Mononuclear cell (primary cell): Measurements from ENCODE around the gene PDGFC. TPM values are rescaled to one million over a fixed set of nuclear protein-coding genes. Genes with fewer than 3 reads are reported as not detected.

ENCODE experiments used
- H3K27me3 ChIP-seq: 2 replicates; pipeline ENCODE4 v1.6.0; 2011; ENCODE audit warnings: low read length, control low read depth; ENCODE audit not compliant: insufficient read depth
- H3K4me1 ChIP-seq: 2 replicates; pipeline ENCODE4 v1.5.1; 2011; ENCODE audit warnings: mild to moderate bottlenecking, low read length, control low read depth; ENCODE audit not compliant: insufficient read depth
- H3K4me3 ChIP-seq: 2 replicates; pipeline ENCODE4 v1.5.1; 2011; ENCODE audit warnings: mild to moderate bottlenecking, low read length, moderate library complexity
- H3K9me3 ChIP-seq: 2 replicates; pipeline ENCODE4 v1.5.1; 2011; ENCODE audit warnings: low read depth, mild to moderate bottlenecking, control low read depth, low read length
- total RNA-seq: library from RNA; depleted of rRNA; stranded (reverse); fragments of >200 nt; gene quantifications from one replicate; pipeline ENCODE4 v1.2.3, GENCODE V29; 2012

Gene PDGFC
- total RNA-seq, 1 donor, result 6.9 TPM

GRCh38 chr4:156923525-156923924 lies 48.1 kb downstream of the PDGFC start:
- no peak overlapping the region for H3K4me3 ChIP-seq
- no peaks in the 10 kb centered on the region for H3K27me3 ChIP-seq
- H3K9me3 ChIP-seq, result no peaks in the 10 kb centered on the region
- no peaks in the 10 kb centered on the region for H3K4me1 ChIP-seq

- Histone ChIP-seq H3K9me3 (peaks cover 13% of the 10 kb centered on the region), H3K4me1 (no peaks in the 10 kb centered on the region), H3K4me3 (no peak overlapping the region)
These were observed 56.4 kb downstream of the PDGFC start for GRCh38 chr4:156915221-156915620.

GRCh38 chr4:156913234-156913633 lies 58.4 kb downstream of the PDGFC start:
- Histone ChIP-seq H3K4me3 (no peak overlapping the region), H3K27me3 (no peaks in the 10 kb centered on the region), H3K4me1 (no peaks in the 10 kb centered on the region), H3K9me3 (peaks cover 13% of the 10 kb centered on the region)

More at GRCh38 chr4:156915221-156915620, 56.4 kb downstream of the PDGFC start:
- no peaks in the 10 kb centered on the region for H3K27me3 ChIP-seq

GRCh38 chr4:156909010-156909409 lies 62.6 kb downstream of the PDGFC start:
- H3K9me3 ChIP-seq, result peaks cover 6% of the 10 kb centered on the region
- no peak overlapping the region for H3K4me3 ChIP-seq
- no peaks in the 10 kb centered on the region for H3K27me3 ChIP-seq
- H3K4me1 ChIP-seq, result no peaks in the 10 kb centered on the region

- no peak overlapping the region for H3K4me3 ChIP-seq
- no peaks in the 10 kb centered on the region for H3K9me3 ChIP-seq
- H3K27me3 ChIP-seq, result no peaks in the 10 kb centered on the region
- H3K4me1 ChIP-seq, result peaks cover 6% of the 10 kb centered on the region
These were observed 65.3 kb downstream of the PDGFC start for GRCh38 chr4:156906325-156906724.

GRCh38 chr4:156901871-156902270 lies 69.7 kb downstream of the PDGFC start:
- Histone ChIP-seq H3K4me1 (peaks cover 23% of the 10 kb centered on the region), H3K4me3 (no peak overlapping the region), H3K27me3 (no peaks in the 10 kb centered on the region), H3K9me3 (no peaks in the 10 kb centered on the region)

GRCh38 chr4:156898373-156899117 lies 73.1 kb downstream of the PDGFC start:
- no peak overlapping the region for H3K4me3 ChIP-seq
- peaks cover 23% of the 10 kb centered on the region for H3K4me1 ChIP-seq
- no peaks in the 10 kb centered on the region for H3K27me3 ChIP-seq
- no peaks in the 10 kb centered on the region for H3K9me3 ChIP-seq

- Histone ChIP-seq H3K4me1 (peaks cover 28% of the 10 kb centered on the region), H3K27me3 (no peaks in the 10 kb centered on the region), H3K4me3 (no peak overlapping the region), H3K9me3 (no peaks in the 10 kb centered on the region)
These were observed 75.1 kb downstream of the PDGFC start for GRCh38 chr4:156896527-156896926.

GRCh38 chr4:156894234-156894633 lies 77.4 kb downstream of the PDGFC start:
- Histone ChIP-seq H3K4me3 (no peak overlapping the region), H3K4me1 (peaks cover 33% of the 10 kb centered on the region), H3K27me3 (no peaks in the 10 kb centered on the region), H3K9me3 (no peaks in the 10 kb centered on the region)

GRCh38 chr4:156892805-156893204 lies 78.8 kb downstream of the PDGFC start:
- Histone ChIP-seq H3K4me3 (no peak overlapping the region), H3K4me1 (peaks cover 22% of the 10 kb centered on the region), H3K9me3 (no peaks in the 10 kb centered on the region), H3K27me3 (no peaks in the 10 kb centered on the region)

DNA sequence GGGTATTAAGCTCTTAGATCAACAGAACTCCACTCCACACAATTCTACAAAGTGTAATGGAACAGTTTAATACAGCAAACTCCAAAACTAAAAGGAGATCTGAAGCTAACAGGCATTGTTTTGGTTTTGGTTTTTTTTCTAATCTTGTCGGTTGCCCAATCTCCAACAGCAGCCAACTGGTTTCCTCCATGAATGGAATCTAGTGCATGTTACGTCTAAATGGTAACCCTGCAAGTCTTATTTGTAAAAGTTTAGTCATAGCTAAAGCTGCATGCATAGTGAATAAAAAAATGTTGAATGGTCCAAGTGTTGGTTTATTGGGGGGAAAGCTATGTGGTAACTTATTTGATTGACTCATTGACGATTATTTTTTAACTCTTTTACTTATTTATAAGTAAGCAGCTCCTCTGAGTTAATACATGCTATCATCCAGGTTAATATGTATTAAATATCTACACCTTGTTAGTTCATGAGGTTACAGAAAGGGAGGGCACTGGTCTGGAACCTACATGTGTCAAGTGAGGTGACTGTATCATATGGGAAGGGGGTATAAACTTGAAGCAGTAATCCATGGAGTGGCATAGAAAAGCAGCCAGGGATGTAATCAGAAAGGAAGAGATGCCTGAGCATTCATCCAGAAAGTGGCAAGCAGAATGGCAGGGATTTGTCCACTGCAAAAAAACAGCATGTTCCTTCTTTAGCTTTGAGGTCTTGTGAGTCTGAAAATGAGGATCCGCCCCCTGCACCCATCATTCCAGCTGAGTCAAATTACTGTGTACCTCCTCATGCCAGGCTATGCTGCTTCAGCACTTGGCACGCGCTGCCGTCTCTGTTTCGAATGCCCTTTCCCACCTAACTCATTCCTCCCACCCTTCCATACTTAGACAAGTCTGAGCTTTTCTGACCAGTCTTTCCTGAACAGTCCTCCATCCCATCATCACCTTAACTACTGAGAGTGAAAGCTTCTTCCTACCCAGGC lies 81.7 kb downstream of the PDGFC start:
- Histone ChIP-seq H3K27me3 (no peaks in the 10 kb centered on the region), H3K4me1 (peaks cover 19% of the 10 kb centered on the region), H3K9me3 (no peaks in the 10 kb centered on the region), H3K4me3 (no peak overlapping the region)

DNA sequence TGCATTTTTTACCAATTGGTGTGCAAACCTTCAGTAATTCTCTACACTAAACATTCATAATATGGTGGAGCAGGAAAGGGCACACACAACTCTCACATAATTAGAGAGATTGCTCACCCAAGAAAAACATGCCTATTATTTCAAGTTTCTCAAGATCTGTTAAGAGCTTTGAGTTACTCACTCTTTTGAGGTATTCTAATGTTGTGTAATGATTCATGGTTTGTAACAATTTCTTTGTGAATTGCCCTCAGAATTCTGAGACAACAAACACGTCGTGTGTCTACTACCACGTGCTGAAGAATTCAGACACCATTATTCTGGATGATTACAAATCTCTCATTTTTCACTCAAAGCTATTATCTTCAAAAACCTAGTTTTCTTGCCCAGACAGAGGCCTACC lies 82.8 kb downstream of the PDGFC start:
- H3K27me3 ChIP-seq, result no peaks in the 10 kb centered on the region
- peaks cover 19% of the 10 kb centered on the region for H3K4me1 ChIP-seq
- no peak overlapping the region for H3K4me3 ChIP-seq

GRCh38 chr4:156886481-156886880 lies 85.1 kb downstream of the PDGFC start:
- Histone ChIP-seq H3K9me3 (no peaks in the 10 kb centered on the region), H3K4me3 (no peak overlapping the region), H3K4me1 (peaks cover 10% of the 10 kb centered on the region), H3K27me3 (no peaks in the 10 kb centered on the region)

More for the DNA sequence above, 82.8 kb downstream of the PDGFC start:
- H3K9me3 ChIP-seq, result no peaks in the 10 kb centered on the region

- H3K9me3 ChIP-seq, result no peaks in the 10 kb centered on the region
- H3K4me3 ChIP-seq, result no peak overlapping the region
- H3K4me1 ChIP-seq, result peaks cover 10% of the 10 kb centered on the region
- no peaks in the 10 kb centered on the region for H3K27me3 ChIP-seq
These were observed 86.2 kb downstream of the PDGFC start for GRCh38 chr4:156885374-156885773.

- no peaks in the 10 kb centered on the region for H3K9me3 ChIP-seq
- no peaks in the 10 kb centered on the region for H3K27me3 ChIP-seq
- H3K4me3 ChIP-seq, result no peak overlapping the region
- no peaks in the 10 kb centered on the region for H3K4me1 ChIP-seq
These were observed 87.4 kb downstream of the PDGFC start for GRCh38 chr4:156884183-156884582.
